GM18868 (cell line): Measurements from ENCODE around the gene LGR4.
"Not testable (repeated sequence)": the region's sequence is repeated elsewhere in the genome, so short reads cannot be mapped to it uniquely, and the experiment has no call there.

Source experiments
- ATAC-seq: cut with Tn5 transposase; IDR thresholded peaks from one replicate; pipeline ENCODE4 v1.9.1; 2021; ENCODE audit warnings: mild to moderate bottlenecking, moderate library complexity; ENCODE audit not compliant: unreplicated experiment

The LGR4 gene

DNA sequence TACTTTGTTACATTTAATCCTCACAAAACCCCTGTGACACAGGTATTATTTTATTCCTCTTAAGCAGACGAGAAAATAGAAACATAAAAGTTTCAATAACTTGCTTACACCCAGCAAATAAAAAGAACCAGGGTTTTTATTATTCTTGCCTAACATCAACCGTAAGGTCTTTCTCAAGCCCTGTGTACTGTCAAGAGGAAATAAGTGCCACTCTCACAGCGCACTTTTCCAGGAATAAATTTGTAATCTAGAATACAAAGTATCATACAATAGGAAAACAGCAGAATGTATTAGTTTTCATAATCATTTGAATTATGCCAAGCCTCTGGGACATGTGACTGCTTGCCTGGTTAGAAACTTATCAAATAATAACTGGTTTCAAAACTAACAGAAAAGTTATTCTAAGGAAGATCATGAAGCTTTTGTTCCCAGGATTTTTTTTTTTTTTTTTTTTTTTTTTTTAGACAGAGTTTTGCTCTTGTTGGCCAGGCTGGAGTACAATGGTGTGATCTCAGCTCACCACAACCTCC lies 117.0 kb downstream of the LGR4 start:
- ATAC-seq = no peak

DNA sequence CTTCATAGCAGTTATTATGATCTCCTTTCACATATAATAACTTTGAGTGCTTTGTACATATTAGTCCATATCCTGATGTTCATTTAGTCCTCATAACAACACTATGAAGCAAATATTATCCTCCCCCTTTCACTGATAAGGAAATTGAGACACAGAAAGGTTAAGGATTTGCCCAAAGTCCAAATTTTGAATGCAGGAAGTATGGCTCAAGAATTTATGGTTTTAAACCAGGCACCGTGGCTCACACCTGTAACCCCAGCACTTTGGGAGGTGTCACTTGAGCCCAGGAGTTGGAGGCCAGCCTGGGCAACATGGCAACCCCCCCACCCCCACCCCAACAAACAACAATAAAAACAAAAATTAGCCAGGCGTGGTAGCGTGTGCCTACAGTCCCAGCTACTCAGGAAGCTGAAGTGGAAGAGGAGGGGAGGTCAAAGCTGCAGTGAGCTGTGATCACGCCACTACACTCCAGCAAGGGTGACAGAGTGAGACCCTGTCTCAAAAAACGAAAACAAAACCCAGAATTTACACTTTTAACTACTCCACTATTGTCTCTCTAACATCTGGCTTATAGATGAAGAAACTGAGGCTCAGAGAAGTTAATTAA lies 118.1 kb downstream of the LGR4 start:
- no peak for ATAC-seq

DNA sequence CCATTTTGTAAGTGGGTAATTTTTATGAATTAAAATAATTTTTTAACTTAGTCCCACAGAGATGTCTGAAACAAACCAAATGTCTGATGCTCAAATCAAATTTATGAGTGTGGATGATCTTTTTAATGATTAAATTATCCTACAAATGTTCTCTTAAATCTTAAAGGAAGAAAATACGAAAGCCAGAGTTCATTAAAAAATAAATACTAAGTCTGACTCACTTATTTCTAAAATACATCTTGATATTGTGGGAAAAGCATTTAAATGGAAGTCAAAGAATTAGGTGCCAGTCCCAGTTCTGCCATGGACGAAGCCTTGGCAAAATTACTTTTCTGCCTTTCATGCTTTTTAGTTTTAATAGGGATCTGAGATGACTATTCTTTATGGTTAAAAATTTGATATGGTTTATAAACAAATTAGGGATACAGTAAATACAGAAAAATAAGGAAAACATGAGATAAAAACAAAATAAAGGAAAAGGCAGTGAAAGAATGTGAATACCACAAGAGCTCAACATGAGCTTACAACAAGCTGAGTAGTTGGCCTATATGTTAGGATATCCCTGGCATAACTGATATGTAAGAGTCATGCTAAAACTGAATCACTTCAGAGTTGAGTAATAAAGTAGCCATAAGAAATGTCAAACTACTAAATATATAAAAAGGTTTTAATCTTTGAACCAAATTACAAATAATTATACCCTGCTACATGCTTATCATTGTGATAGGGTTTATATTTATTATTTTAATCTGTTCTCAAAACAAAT lies 118.8 kb downstream of the LGR4 start:
- peak; percentile 44 for ATAC-seq

DNA sequence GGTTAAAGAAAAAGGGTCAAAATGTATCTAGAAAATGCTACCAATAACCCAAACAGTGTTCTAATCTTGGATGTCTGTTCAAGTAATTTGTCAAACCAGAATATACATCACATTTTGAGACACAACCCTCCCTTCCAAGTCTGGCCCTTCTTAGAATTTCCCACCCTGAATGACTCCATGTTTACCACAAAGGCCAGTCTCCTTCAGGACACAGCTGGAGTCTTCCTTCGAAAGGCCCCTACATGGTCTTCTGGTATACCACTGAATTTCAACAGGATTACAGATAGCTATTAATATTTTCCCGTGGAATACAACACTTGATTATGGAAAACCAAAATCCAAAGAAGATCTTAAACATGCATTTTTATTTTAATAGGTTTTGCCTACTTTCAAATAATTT lies 119.8 kb downstream of the LGR4 start:
- no peak for ATAC-seq

DNA sequence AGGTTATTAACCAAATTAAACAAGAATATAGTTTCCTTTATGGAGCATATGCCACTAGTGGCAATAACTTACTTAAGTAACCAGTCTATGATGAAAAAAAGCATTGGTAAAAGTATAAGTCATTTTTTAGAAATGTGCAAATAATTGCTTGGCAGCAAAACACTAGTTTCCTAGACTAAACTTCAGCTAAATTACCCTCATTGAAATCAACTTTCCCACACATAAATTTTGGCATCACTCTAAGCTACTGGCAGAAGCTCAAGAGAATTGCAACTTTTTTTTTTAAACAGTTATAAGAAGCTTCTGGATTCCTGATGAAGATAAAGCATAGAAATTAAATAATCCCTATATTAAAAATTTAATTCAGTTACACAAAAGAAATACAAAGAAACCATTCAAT lies 122.1 kb downstream of the LGR4 start:
- no peak for ATAC-seq

DNA sequence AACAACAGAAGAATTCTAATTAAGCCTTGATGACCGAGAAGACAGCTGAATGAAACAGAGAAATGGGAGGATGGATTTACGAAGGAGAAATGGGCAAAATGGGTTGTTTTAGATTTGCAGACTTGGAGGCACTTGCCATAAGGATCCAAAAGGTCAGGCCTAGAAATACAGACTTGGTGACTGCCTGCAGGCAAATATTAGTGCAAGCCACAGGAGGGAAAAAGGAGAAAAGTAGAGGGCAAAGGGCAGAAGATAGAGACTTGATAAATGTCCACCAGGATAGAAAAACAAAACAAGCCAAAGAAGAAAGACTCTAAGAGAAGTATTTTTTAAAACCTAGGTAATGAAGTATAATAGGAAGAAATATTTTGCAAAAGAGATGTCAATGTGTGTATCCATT lies 122.7 kb downstream of the LGR4 start:
- ATAC-seq = no peak

DNA sequence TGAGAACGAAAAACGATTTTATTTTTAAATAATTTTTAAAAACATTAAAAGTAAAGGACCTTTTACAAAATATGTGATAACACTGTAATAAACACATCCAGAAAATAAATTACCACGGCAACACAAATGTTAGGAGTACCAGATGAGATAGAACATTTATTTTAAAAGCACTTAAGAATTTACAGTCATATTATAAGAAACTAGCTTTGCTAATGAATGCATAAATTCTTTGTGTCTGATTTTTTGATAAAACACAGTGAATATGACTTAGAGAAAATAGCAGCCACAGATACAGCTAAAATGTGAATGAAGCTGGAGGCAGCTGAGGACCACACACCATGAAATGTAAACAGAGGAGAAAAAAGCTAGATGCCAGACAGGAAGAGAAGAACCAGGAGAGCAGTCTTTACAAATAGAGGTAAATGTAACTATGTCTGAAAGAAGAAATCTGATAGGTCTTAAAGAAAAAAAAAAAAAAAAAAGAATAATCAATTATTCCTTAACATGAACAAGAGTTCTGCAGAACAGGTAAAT lies 124.2 kb downstream of the LGR4 start:
- no peak for ATAC-seq

DNA sequence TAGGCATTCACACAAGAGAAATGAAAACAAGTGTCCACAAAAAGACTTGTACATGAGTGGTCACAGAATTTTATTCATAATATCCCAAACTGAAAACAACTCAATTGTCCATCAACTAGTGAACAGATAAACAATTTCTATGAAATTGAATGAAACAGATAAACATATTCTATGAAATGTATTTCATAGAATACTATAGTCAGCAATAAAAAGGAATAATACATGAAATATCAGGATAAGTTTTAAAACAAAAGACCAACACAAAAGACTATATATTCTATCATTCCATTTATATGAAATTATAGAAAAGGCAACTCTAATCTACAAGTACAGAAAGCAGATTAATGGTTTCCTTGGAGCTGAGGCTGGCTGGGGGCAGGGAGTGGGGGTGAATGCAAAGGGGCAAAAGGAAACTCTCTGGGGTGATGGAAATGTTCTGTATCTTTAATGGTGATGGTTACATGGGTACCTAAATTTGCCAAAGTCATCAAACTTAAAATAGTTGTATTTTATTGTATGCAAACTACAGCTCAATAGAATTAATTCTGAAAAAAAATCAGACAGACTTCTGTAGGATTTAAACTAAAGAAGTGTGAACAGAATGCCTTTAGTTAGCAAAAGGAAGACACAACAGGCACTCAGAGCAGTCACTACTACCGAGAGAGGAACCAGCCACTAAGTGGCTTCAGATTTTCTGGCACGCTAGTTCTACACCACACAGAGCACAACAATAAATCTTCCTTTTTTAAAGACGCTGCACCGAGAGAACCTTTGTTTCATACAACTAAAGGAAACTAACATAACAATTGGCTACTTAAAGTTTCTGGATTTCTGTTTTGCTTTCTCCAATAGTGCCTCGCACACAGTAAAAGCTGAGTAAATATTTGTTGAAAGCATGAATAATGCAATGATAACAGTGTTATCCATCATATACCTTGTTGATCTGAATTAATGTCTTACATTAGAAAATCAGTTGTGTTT lies 124.9 kb downstream of the LGR4 start:
- ATAC-seq = no peak

DNA sequence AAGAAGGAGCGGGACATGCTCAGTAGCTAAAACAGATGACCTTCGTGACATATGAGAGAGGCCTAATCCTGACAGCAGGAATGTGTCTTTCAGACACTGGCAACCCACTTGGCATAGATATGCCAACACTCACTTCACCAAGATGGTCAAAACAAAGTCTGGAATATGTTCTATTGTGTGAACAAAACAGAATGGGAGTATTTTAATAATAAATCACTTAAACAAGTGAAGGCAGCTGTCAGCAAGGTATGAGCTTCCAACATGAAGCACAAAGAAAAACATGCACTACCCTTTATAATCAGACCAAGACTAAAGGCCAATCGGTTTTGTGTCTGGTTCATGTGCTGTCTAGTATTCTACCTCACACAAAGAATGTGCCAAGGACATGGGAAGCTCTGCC lies 132.6 kb downstream of the LGR4 start:
- no peak for ATAC-seq

DNA sequence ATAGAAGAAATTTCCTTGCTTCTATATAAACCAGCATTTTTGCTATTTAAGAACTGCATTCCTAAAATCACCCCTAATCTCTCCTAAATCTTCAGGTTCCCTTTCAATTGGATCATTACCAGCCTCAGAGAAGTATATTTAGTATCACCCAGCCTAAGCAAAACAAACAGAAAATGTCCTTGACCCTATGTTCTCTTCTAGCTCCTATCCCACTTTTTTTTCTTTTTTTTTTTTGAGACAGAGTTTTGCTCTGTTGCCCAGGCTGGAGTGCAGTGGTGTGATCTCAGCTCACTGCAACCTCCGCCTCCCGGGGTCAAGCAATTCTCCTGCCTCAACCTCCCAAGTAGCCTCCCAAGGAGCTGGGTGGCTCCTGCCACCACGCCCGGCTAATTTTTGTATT lies 137.8 kb downstream of the LGR4 start:
- ATAC-seq = not testable (repeated sequence)

DNA sequence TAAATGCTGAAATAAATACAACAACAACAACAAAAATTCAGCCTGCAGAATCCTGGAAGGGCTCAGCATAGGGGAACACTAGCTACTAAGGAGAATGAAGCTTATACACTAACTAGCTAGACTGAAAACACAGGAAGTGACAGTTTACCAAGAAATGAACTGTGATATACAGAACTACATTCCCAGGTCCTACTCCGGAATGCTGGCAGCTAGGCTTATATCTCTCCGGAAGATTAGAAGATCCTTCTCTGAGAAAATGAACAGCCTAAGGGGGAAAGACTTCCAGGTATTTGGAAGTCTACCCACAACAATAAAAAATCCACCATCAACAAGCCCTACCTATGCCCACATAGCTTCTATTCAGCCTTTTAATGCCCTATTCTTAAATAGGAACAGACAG lies 140.6 kb downstream of the LGR4 start:
- no peak for ATAC-seq

DNA sequence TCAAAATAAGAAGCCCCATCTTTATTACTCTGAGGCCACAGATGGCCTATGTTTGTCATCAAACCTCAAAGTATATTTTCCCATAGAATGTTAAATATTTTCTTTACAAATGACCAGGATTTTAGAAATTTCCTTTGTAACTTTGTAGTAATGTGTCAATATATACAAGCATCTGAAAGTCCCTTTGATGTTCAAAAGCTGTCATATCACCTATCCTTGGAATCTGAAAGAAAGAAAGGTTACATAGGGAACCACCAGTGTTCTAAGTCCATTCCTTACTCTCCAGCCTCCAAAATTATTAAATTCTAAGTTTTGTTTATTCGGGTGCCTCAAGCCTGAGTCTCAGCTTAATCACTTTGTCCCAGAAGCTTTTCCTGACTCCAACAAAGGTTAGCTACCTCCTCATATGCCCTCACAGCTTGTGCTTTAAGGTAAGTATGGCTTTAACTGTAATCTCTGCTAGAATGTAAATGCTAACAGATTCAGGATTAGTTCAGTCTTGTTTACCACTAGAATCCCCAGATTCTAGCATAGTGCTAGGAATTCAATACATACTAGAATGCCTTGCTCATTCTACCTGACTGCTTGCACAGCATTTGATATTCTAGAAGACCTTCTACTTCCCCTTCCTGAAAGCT lies 141.8 kb downstream of the LGR4 start:
- ATAC-seq = no peak

DNA sequence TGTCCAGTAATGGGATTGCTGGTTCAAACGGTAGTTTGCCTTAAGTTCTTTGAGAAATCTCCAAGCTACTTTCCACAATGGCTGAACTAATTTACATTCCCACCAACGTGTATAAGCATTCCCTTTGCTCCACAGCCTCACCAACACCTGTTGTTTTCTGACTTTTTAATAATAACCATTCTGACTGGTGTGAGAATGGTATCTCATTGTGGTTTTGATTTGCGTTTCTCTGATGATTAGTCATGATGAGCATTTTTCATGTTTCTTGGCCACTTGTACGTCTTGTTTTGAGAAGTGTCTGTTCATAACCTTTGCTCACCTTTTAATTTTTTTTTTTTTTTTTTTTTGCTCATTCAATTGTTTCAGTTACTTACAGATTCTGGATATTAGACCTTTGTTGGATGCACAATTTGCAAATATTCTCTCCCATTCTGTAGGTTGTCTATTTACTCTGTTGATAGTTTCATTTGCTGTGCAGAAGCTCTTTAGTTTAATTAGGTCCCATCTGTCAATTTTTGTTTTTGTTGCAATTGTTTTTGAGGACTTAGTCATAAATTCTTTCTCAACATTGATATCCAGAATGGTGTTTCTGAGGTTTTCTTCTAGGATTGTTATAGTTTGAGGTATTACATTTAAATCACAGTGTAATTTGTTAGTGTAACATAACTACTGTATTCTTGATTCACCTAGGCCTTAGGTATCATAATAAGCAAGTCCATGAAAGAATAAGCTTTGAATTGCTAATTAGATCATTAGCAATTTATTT lies 142.5 kb downstream of the LGR4 start:
- ATAC-seq = no peak

DNA sequence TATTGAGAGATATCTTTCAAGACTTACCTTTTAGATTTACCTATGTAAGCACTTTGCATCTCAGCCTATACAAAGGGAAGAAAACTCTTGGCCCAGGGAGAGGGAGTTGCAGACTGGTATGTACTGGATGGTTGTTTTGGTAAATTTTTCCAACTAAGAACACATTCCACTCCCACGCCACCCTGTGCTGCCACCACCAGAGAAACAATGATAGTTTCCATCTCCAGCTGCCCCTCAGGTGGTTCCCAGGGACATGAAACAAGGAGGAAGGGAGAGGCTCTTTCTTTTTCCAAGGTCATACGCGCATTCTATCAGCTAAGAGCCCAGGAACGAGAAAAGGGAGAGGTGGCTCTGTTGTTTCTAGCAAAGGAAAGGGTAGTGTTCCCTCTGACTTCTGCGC lies 144.0 kb downstream of the LGR4 start:
- no peak for ATAC-seq

DNA sequence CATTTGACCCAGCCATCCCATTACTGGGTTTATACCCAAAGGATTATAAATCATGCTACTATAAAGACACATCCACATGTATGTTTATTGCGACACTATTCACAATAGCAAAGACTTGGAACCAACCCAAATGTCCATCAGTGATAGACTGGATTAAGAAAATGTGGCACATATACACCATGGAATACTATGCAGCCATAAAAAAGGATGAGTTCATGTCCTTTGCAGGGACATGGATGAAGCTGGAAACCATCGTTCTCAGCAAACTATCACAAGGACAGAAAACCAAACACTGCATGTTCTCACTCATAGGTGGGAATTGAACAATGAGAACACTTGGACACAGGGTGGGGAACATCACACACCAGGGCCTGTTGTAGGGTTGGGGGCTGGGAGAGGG lies 145.5 kb downstream of the LGR4 start:
- ATAC-seq = not testable (repeated sequence)

DNA sequence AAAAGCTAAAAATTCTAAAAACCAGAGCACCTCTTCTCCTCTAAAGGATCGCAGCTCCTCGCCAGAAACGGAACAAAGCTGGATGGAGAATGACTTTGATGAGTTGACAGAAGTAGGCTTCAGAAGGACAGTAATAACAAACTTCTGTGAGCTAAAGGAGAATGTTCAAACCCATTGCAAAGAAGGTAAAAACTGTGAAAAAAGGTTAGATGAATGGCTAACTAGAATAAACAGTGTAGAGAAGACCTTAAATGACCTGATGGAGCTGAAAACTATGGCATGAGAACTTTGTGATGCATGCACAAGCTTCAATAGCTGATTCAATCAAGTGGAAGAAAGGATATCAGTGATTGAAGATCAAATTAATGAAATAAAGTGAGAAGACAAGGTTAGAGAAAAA lies 150.4 kb downstream of the LGR4 start:
- not testable (repeated sequence) for ATAC-seq

DNA sequence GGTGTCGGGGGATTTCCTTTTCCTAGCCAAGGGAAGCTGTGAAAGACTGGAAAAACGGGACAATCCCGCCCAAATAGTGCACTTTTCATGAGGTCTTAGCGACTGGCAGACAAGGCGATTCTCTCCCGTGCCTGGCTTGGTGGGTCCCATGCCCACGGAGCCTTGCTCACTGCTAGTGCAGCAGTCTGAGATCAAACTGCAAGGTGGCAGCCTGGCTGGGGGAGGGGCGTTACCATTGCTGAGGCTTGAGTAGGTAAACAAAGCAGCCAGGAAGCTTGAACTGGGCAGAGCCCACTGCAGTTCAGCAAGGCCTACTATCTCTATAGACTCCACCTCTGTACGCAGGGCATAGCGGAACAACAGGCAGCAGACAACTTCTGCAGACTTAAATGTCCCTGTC lies 151.2 kb downstream of the LGR4 start:
- ATAC-seq = not testable (repeated sequence)

DNA sequence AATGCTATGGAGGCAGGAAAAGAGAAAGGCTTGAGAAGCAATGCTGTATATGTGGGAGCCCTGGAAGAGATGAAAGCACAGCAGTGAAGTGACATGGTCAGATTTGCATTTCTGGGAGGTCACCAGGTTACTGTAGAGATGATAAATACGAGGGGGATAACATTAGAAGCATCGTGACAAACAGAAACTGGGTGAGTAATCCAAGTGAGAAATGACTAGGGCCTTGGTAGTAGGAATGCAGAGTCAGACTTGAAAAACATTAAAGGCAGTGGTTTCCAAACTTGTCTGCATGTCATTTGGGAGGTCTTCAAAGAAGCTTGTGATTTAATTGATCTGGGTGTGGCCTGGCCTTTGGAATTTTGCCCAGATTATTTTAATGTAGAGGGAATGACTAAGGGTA lies 153.5 kb downstream of the LGR4 start:
- ATAC-seq = peak; percentile 100

DNA sequence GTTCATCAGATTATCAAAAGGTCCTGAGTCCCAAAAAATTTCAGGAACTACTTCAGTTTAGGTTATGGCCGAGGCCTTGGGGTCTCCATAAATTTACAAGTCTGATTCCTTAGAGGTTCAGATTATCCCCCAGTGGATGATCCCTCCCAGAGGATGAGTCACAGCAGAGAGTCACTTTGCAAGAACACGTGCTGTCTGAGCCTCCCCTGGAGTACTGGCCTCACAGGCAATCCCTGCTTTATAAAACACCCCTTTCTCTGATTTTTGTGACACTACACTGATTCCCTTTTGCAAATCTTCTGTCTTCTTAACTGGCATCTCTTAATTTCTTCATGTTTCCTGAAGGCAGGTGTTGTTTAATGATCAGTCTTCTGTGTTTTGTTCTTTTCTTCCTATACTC lies 154.8 kb downstream of the LGR4 start:
- ATAC-seq = no peak
